A673 (cell line): Measurements from ENCODE around the gene ADGRA1. TPM values are rescaled to one million over a fixed set of nuclear protein-coding genes. Genes with fewer than 3 reads are reported as not detected.

Source experiments
- BruUV-seq: library from RNA; stranded (reverse); fragments of 400-500 nt; replicated peaks from 2 replicates; lab custom pipeline; 2021; lab: Mats Ljungman, UMichigan
- CTCF ChIA-PET: fragments of 300-600 bp; sonication (Branson Sonifier 250); formaldehyde crosslinking; loops from one replicate; lab custom pipeline; 2022; ENCODE audit warnings: antibody characterized with exemption; lab: Charles Lee
- POLR2A ChIA-PET: fragments of 300-600 bp; sonication (Branson Sonifier 250); formaldehyde crosslinking; loops from one replicate; lab custom pipeline; 2022; ENCODE audit warnings: antibody characterized with exemption; ENCODE audit not compliant: low non-redundant PET; lab: Charles Lee
- DNase-seq: peaks from one replicate; pipeline ENCODE4 v3.0.0-alpha.2; 2015; ENCODE audit warnings: low spot score
- H3K27ac ChIP-seq: fragments of 200-600 bp; sonication (generic); 2 replicates; pipeline ENCODE4 v1.5.1; 2016; ENCODE audit warnings: mixed run types, low read depth, mild to moderate bottlenecking, mixed read lengths, antibody characterized with exemption, low read length; ENCODE audit not compliant: poor library complexity, severe bottlenecking
- H3K27me3 ChIP-seq: fragments of 200-600 bp; sonication (generic); replicated peaks from 2 replicates; pipeline ENCODE4 v1.6.1; 2017; ENCODE audit warnings: mixed run types, low read depth, mild to moderate bottlenecking, mixed read lengths, antibody characterized with exemption, low read length; ENCODE audit not compliant: insufficient read depth, poor library complexity
- H3K36me3 ChIP-seq: fragments of 200-600 bp; sonication (generic); 2 replicates; pipeline ENCODE4 v1.6.1; 2016; ENCODE audit warnings: mixed run types, mild to moderate bottlenecking, mixed read lengths, antibody characterized with exemption, low read length; ENCODE audit not compliant: insufficient read depth, poor library complexity, severe bottlenecking
- H3K4me1 ChIP-seq: fragments of 200-600 bp; sonication (generic); 2 replicates; pipeline ENCODE4 v1.6.1; 2017; ENCODE audit warnings: mixed run types, mild to moderate bottlenecking, mixed read lengths, antibody characterized with exemption, low read length; ENCODE audit not compliant: insufficient read depth, poor library complexity, severe bottlenecking
- H3K4me3 ChIP-seq: fragments of 200-600 bp; sonication (generic); 2 replicates; pipeline ENCODE4 v1.5.1; 2016; ENCODE audit warnings: low read depth, mixed run types, mild to moderate bottlenecking, mixed read lengths, low read length; ENCODE audit not compliant: poor library complexity, severe bottlenecking
- H3K9me3 ChIP-seq: fragments of 200-600 bp; sonication (generic); 2 replicates; pipeline ENCODE4 v1.6.1; 2016; ENCODE audit warnings: mixed run types, low read depth, mild to moderate bottlenecking, mixed read lengths, antibody characterized with exemption, low read length; ENCODE audit not compliant: poor library complexity, severe bottlenecking
- CTCF ChIP-seq: fragments of 300-800, 200-600 bp; sonication (generic); conservative IDR thresholded peaks from 2 replicates; pipeline ENCODE4 v1.5.1; 2017; ENCODE audit warnings: low read depth, mild to moderate bottlenecking, antibody characterized with exemption, low read length, moderate library complexity, mixed read lengths
- EZH2 ChIP-seq: fragments of 200-600 bp; sonication (generic); IDR thresholded peaks from 2 replicates; pipeline ENCODE4 v1.6.1; 2017; ENCODE audit warnings: borderline replicate concordance, low read depth, mild to moderate bottlenecking, mixed read lengths, antibody characterized with exemption, low read length; ENCODE audit not compliant: poor library complexity, severe bottlenecking
- intact Hi-C: fragments of 100-400 bp; cut with micrococcal nuclease; formaldehyde crosslinking; loops from one replicate; pipeline ENCODE4 v1.10.0; 2022; ENCODE audit not compliant: unreplicated experiment
- total RNA-seq: library from RNA; stranded (reverse); gene quantifications from 2 replicates; pipeline ENCODE4 v1.2.3, GENCODE V29; 2021

ADGRA1 gene
- total RNA-seq, 1 experiment from 2014 or later: 0.82 TPM

- BruUV-seq: no TSS peak
- no peaks in the 10 kb centered on the region for H3K27me3 ChIP-seq
- peaks cover 10% of the 10 kb centered on the region for H3K9me3 ChIP-seq
- H3K4me1 ChIP-seq: no peaks in the 10 kb centered on the region
- CTCF ChIA-PET: no interaction called here
- TF ChIP-seq CTCF (no peak), EZH2 (no peak)
- DNase-seq: no peak
- intact Hi-C loops: no loop called here
- no peak overlapping the region for H3K27ac ChIP-seq
- no peaks in the 10 kb centered on the region for H3K36me3 ChIP-seq
- H3K4me3 ChIP-seq: no peak overlapping the region
- POLR2A ChIA-PET: no interaction called here
Observed at GRCh38 chr10:133180192-133180964, 92.7 kb downstream of the ADGRA1 start.

- intact Hi-C loops: no loop called here
- BruUV-seq: no TSS peak
- Histone ChIP-seq H3K4me1 (no peaks in the 10 kb centered on the region), H3K36me3 (no peaks in the 10 kb centered on the region), H3K27me3 (peaks cover under 1% of the 10 kb centered on the region), H3K9me3 (peaks cover 10% of the 10 kb centered on the region), H3K27ac (no peak overlapping the region), H3K4me3 (no peak overlapping the region)
- ChIA-PET POLR2A (no interaction called here), CTCF (no interaction called here)
- TF ChIP-seq EZH2: no peak
- TF ChIP-seq CTCF: no peak
- DNase-seq: no peak
Observed at GRCh38 chr10:133180965-133181639, 93.4 kb downstream of the ADGRA1 start.

Other genes starting within 250 kb of the ADGRA1 start
- 1.3 and 1.9 TPM in 2 replicates for gene CFAP46, start 145.4 kb upstream of the ADGRA1 start, total RNA-seq
- gene KNDC1, start 72.3 kb downstream of the ADGRA1 start, total RNA-seq: not detected in 2 replicates
- not detected in 2 replicates for gene UTF1, start 142.3 kb downstream of the ADGRA1 start, total RNA-seq
- gene VENTX, start 149.9 kb downstream of the ADGRA1 start, total RNA-seq: not detected in 2 replicates
- 1.0 and 1.2 TPM in 2 replicates for gene ADAM8, start 188.9 kb downstream of the ADGRA1 start, total RNA-seq
- gene TUBGCP2, start 220.9 kb downstream of the ADGRA1 start, total RNA-seq: 72.7 and 75.1 TPM in 2 replicates
- gene ZNF511, start 221.0 kb downstream of the ADGRA1 start, total RNA-seq: 51.8 and 61.4 TPM in 2 replicates
- gene CALY, start 249.0 kb downstream of the ADGRA1 start, total RNA-seq: 0.57 TPM in 1 of 2 replicates, not detected in the other